ENCODE measurements around the gene TTC9B.

DNA sequence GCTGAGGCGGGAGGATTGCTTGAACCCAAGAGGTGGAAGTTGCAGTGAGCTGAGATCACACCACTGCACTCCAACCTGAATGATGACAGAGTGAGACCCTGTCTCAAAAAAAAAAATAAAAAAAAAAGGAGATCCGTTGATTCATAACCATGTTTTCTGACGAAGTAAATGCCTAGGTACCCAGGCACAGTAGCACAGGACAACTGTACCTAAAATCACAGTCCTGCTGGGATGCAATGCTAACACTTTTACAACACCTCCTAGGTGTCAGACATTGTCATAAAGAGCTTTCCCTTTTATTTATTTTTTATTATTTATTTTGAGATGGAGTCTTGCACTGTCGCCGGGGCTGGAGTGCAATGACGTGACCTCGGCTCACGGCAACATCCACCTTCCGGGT lies 2.5 kb upstream of the TTC9B start:
- TF ChIP-seq, protein P1, sequence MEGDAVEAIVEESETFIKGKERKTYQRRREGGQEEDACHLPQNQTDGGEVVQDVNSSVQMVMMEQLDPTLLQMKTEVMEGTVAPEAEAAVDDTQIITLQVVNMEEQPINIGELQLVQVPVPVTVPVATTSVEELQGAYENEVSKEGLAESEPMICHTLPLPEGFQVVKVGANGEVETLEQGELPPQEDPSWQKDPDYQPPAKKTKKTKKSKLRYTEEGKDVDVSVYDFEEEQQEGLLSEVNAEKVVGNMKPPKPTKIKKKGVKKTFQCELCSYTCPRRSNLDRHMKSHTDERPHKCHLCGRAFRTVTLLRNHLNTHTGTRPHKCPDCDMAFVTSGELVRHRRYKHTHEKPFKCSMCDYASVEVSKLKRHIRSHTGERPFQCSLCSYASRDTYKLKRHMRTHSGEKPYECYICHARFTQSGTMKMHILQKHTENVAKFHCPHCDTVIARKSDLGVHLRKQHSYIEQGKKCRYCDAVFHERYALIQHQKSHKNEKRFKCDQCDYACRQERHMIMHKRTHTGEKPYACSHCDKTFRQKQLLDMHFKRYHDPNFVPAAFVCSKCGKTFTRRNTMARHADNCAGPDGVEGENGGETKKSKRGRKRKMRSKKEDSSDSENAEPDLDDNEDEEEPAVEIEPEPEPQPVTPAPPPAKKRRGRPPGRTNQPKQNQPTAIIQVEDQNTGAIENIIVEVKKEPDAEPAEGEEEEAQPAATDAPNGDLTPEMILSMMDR (IDR thresholded peaks at IDR 0.05; ENCODE audit: control extremely low read depth in 1 of 3, insufficient read depth in 1 of 3, low read depth in 1 of 3, low read length in 3 of 3) = no peak
- no peak for TF ChIP-seq PHF8 (conservative IDR thresholded peaks at IDR 0.05; ENCODE audit: low read depth, low read length)
- TF ChIP-seq YY1 (IDR thresholded peaks at IDR 0.05; ENCODE audit: low read depth, low read length) = no peak
- TF ChIP-seq POLR2AphosphoS5 (IDR thresholded peaks at IDR 0.05; ENCODE audit: low read depth, low read length) = no peak
- TF ChIP-seq, protein P2, sequence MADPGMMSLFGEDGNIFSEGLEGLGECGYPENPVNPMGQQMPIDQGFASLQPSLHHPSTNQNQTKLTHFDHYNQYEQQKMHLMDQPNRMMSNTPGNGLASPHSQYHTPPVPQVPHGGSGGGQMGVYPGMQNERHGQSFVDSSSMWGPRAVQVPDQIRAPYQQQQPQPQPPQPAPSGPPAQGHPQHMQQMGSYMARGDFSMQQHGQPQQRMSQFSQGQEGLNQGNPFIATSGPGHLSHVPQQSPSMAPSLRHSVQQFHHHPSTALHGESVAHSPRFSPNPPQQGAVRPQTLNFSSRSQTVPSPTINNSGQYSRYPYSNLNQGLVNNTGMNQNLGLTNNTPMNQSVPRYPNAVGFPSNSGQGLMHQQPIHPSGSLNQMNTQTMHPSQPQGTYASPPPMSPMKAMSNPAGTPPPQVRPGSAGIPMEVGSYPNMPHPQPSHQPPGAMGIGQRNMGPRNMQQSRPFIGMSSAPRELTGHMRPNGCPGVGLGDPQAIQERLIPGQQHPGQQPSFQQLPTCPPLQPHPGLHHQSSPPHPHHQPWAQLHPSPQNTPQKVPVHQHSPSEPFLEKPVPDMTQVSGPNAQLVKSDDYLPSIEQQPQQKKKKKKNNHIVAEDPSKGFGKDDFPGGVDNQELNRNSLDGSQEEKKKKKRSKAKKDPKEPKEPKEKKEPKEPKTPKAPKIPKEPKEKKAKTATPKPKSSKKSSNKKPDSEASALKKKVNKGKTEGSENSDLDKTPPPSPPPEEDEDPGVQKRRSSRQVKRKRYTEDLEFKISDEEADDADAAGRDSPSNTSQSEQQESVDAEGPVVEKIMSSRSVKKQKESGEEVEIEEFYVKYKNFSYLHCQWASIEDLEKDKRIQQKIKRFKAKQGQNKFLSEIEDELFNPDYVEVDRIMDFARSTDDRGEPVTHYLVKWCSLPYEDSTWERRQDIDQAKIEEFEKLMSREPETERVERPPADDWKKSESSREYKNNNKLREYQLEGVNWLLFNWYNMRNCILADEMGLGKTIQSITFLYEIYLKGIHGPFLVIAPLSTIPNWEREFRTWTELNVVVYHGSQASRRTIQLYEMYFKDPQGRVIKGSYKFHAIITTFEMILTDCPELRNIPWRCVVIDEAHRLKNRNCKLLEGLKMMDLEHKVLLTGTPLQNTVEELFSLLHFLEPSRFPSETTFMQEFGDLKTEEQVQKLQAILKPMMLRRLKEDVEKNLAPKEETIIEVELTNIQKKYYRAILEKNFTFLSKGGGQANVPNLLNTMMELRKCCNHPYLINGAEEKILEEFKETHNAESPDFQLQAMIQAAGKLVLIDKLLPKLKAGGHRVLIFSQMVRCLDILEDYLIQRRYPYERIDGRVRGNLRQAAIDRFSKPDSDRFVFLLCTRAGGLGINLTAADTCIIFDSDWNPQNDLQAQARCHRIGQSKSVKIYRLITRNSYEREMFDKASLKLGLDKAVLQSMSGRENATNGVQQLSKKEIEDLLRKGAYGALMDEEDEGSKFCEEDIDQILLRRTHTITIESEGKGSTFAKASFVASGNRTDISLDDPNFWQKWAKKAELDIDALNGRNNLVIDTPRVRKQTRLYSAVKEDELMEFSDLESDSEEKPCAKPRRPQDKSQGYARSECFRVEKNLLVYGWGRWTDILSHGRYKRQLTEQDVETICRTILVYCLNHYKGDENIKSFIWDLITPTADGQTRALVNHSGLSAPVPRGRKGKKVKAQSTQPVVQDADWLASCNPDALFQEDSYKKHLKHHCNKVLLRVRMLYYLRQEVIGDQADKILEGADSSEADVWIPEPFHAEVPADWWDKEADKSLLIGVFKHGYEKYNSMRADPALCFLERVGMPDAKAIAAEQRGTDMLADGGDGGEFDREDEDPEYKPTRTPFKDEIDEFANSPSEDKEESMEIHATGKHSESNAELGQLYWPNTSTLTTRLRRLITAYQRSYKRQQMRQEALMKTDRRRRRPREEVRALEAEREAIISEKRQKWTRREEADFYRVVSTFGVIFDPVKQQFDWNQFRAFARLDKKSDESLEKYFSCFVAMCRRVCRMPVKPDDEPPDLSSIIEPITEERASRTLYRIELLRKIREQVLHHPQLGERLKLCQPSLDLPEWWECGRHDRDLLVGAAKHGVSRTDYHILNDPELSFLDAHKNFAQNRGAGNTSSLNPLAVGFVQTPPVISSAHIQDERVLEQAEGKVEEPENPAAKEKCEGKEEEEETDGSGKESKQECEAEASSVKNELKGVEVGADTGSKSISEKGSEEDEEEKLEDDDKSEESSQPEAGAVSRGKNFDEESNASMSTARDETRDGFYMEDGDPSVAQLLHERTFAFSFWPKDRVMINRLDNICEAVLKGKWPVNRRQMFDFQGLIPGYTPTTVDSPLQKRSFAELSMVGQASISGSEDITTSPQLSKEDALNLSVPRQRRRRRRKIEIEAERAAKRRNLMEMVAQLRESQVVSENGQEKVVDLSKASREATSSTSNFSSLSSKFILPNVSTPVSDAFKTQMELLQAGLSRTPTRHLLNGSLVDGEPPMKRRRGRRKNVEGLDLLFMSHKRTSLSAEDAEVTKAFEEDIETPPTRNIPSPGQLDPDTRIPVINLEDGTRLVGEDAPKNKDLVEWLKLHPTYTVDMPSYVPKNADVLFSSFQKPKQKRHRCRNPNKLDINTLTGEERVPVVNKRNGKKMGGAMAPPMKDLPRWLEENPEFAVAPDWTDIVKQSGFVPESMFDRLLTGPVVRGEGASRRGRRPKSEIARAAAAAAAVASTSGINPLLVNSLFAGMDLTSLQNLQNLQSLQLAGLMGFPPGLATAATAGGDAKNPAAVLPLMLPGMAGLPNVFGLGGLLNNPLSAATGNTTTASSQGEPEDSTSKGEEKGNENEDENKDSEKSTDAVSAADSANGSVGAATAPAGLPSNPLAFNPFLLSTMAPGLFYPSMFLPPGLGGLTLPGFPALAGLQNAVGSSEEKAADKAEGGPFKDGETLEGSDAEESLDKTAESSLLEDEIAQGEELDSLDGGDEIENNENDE (IDR thresholded peaks at IDR 0.05; ENCODE audit: insufficient replicate concordance, low read length) = no peak

Data from H1 (cell line).